ENCODE data around the gene RAB2B.

RAB2B gene

GRCh38 chr14:21414137-21414631 is 62.6 kb downstream of the RAB2B start:
- no peak overlapping the region for H2AFZ ChIP-seq (ENCODE audit: low read depth, low read length)
- no peak for DNase-seq
- H3K36me3 ChIP-seq (ENCODE audit: insufficient read depth, low read length): peaks cover 79% of the 10 kb centered on the region
- no peaks in the 10 kb centered on the region for H3K4me1 ChIP-seq (ENCODE audit: insufficient read depth, low read length)
- H3K4me3 ChIP-seq (ENCODE audit: low read depth in 1 of 2, low read length in 2 of 2): no peak overlapping the region
- no peaks in the 10 kb centered on the region for H3K79me2 ChIP-seq (ENCODE audit: insufficient read depth, low read length)
- no peak for ATAC-seq (ENCODE audit: insufficient read depth, low read depth)
- H4K20me1 ChIP-seq (ENCODE audit: insufficient read depth, low read length): no peaks in the 10 kb centered on the region
- no peak overlapping the region for H3K4me2 ChIP-seq (ENCODE audit: insufficient read depth, low read length)
- no peak overlapping the region for H3K27ac ChIP-seq (ENCODE audit: low read length)
- no peaks in the 10 kb centered on the region for H3K27me3 ChIP-seq (ENCODE audit: insufficient read depth, low read length, poor library complexity)
- TF ChIP-seq EZH2 (IDR thresholded peaks at IDR 0.05; ENCODE audit: borderline replicate concordance, low read depth, low read length, severe bottlenecking) (no peak), CTCF (IDR thresholded peaks at IDR 0.05; ENCODE audit: borderline replicate concordance, extremely low read depth, low read length, poor library complexity, severe bottlenecking) (no peak)
- H3K9ac ChIP-seq (ENCODE audit: low read depth, low read length): no peak overlapping the region
- no peaks in the 10 kb centered on the region for H3K9me3 ChIP-seq (ENCODE audit: insufficient read depth, low read length, severe bottlenecking)
